Ishikawa (cell line): ENCODE data around the gene LRIF1.

Experiments used
- CEBPB ChIP-seq: IDR thresholded peaks from 2 replicates; pipeline ENCODE4 v1.6.1; 2012
- CREB1 ChIP-seq: IDR thresholded peaks from 2 replicates; pipeline ENCODE4 v1.6.1; 2012; ENCODE audit warnings: low read depth
- EGR1 ChIP-seq: IDR thresholded peaks from 2 replicates; pipeline ENCODE4 v1.6.1; 2012
- EP300 ChIP-seq: IDR thresholded peaks from 2 replicates; pipeline ENCODE4 v1.6.1; 2012; ENCODE audit warnings: borderline replicate concordance
- FOXM1 ChIP-seq: IDR thresholded peaks from 2 replicates; pipeline ENCODE4 v1.6.1; 2012; ENCODE audit warnings: low read depth, borderline replicate concordance
- MAX ChIP-seq: IDR thresholded peaks from 2 replicates; pipeline ENCODE4 v1.6.1; 2012
- NFIC ChIP-seq: IDR thresholded peaks from 2 replicates; pipeline ENCODE4 v1.6.1; 2012
- RAD21 ChIP-seq: IDR thresholded peaks from 2 replicates; pipeline ENCODE4 v1.6.1; 2012; ENCODE audit warnings: low read depth
- REST ChIP-seq: IDR thresholded peaks from 2 replicates; pipeline ENCODE4 v1.6.1; 2012; ENCODE audit warnings: low read depth, mild to moderate bottlenecking
- TAF1 ChIP-seq: IDR thresholded peaks from 2 replicates; pipeline ENCODE4 v1.6.1; 2012; ENCODE audit warnings: low read depth, mild to moderate bottlenecking
- TCF12 ChIP-seq: IDR thresholded peaks from 2 replicates; pipeline ENCODE4 v1.6.1; 2012; ENCODE audit warnings: low read depth
- TEAD4 ChIP-seq: IDR thresholded peaks from 2 replicates; pipeline ENCODE4 v1.6.1; 2012
- USF1 ChIP-seq: IDR thresholded peaks from 2 replicates; pipeline ENCODE4 v1.6.1; 2012
- YY1 ChIP-seq: IDR thresholded peaks from 2 replicates; pipeline ENCODE4 v1.6.1; 2012; ENCODE audit warnings: low read depth
- ZBTB7A ChIP-seq: IDR thresholded peaks from 2 replicates; pipeline ENCODE4 v1.6.1; 2012; ENCODE audit warnings: low read depth

Gene LRIF1

GRCh38 chr1:110963691-110964454 lies at the start of gene LRIF1:
Gene LRIF1, minus strand, starts transcription at chr1:110963922. Its CDS starts 234 bp downstream, at chr1:110963688.
- TF ChIP-seq RAD21: no peak
- peak; percentile 74 for TF ChIP-seq CREB1
- peak; percentile 82 for TF ChIP-seq EGR1
- 0 out of 2 replicates have a peak, but pooled peaks have one; percentile 26 for TF ChIP-seq TCF12
- peak; percentile 50 for TF ChIP-seq CEBPB
- peak; percentile 49 for TF ChIP-seq MAX
- TF ChIP-seq USF1: no peak

GRCh38 chr1:111008031-111008430 lies 44.3 kb upstream of the LRIF1 start:
- TF ChIP-seq FOXM1: no peak
- TF ChIP-seq REST: no peak
- no peak for TF ChIP-seq ZBTB7A
- no peak for TF ChIP-seq TAF1
- TF ChIP-seq CREB1: no peak
- TF ChIP-seq TEAD4: no peak
- no peak for TF ChIP-seq YY1
- no peak for TF ChIP-seq EP300
- no peak for TF ChIP-seq CEBPB
- no peak for TF ChIP-seq RAD21
- TF ChIP-seq MAX: no peak
- TF ChIP-seq EGR1: no peak
- TF ChIP-seq TCF12: no peak
- no peak for TF ChIP-seq NFIC
- no peak for TF ChIP-seq USF1

GRCh38 chr1:111006556-111006955 lies 42.8 kb upstream of the LRIF1 start:
- no peak for TF ChIP-seq EP300
- TF ChIP-seq NFIC: no peak
- no peak for TF ChIP-seq TCF12
- no peak for TF ChIP-seq USF1

- 0 out of 2 replicates have a peak, but pooled peaks have one; percentile 25 for TF ChIP-seq RAD21
These were observed 28.6 kb upstream of the LRIF1 start for GRCh38 chr1:110992329-110992728.

GRCh38 chr1:110990541-110990940 lies 26.8 kb upstream of the LRIF1 start:
- TF ChIP-seq EP300 (no peak), FOXM1 (no peak), MAX (no peak), EGR1 (no peak), CREB1 (no peak), YY1 (no peak), USF1 (no peak), NFIC (no peak), ZBTB7A (no peak), TCF12 (no peak), RAD21 (no peak), CEBPB (no peak), REST (no peak), TEAD4 (no peak), TAF1 (no peak)
